ENCODE data around the gene POLA2. TPM values are rescaled to one million over a fixed set of nuclear protein-coding genes. Genes with fewer than 3 reads are reported as not detected.
"Not testable (repeated sequence)": the region's sequence is repeated elsewhere in the genome, so short reads cannot be mapped to it uniquely, and the experiment has no call there.

Gene POLA2
- total and polyA plus RNA-seq, 7 donors, result 1.7 to 5.8 (median 3.3) TPM

- peak overlapping the region; percentile 84 for H3K27ac ChIP-seq
- DNase-seq, result no peak
- no peaks in the 10 kb centered on the region for H3K9me3 ChIP-seq
- no peak for TF ChIP-seq CTCF (IDR thresholded peaks at IDR 0.05)
- intact Hi-C loops (cut with DNase I), result no loop called here
- ATAC-seq, result peak in 1 of 4 donors; percentile 1
- no peaks in the 10 kb centered on the region for H3K27me3 ChIP-seq (ENCODE audit: insufficient read depth in 3 of 3, low read length in 2 of 3)
- H3K4me1 ChIP-seq, result peaks cover 6% of the 10 kb centered on the region
- H3K4me3 ChIP-seq, result peak overlapping the region; percentile 80
- H3K36me3 ChIP-seq (ENCODE audit: insufficient read depth in 1 of 2, low read depth in 1 of 2), result peaks cover 0 to 7% of the 10 kb centered on the region in 2 donors
- 58 to 60% (median 60%) methylated on average over 26 of the region's 26 CpGs for WGBS, 3 donors
Measured at GRCh38 chr11:65260756-65261590, 789 bp upstream of the POLA2 start.

- peak overlapping the region; percentile 84 for H3K27ac ChIP-seq
- DNase-seq, result no peak
- H3K4me1 ChIP-seq, result peaks cover 6% of the 10 kb centered on the region
- H3K27me3 ChIP-seq (ENCODE audit: insufficient read depth in 3 of 3, low read length in 2 of 3), result no peaks in the 10 kb centered on the region
- ATAC-seq, result no peak
- intact Hi-C loops (cut with DNase I), result no loop called here
- 1% methylated on average over 16 of the region's 16 CpGs for WGBS, 3 donors
- no peaks in the 10 kb centered on the region for H3K9me3 ChIP-seq
- no peak for TF ChIP-seq CTCF (IDR thresholded peaks at IDR 0.05)
- peak overlapping the region; percentile 80 for H3K4me3 ChIP-seq
- H3K36me3 ChIP-seq (ENCODE audit: insufficient read depth in 1 of 2, low read depth in 1 of 2), result peaks cover 0 to 16% of the 10 kb centered on the region in 2 donors
Measured at GRCh38 chr11:65262381-65262680, 569 bp downstream of the POLA2 start.

- H3K9me3 ChIP-seq, result no peaks in the 10 kb centered on the region
- intact Hi-C loops (cut with DNase I), result no loop called here
- peak overlapping the region; percentile 80 for H3K4me3 ChIP-seq
- WGBS, 3 donors, result 31 to 41% (median 31%) methylated on average over 6 of the region's 6 CpGs
- H3K27ac ChIP-seq, result peak overlapping the region; percentile 84
- ATAC-seq, result no peak
- H3K4me1 ChIP-seq, result peaks cover 6% of the 10 kb centered on the region
- H3K27me3 ChIP-seq (ENCODE audit: insufficient read depth in 3 of 3, low read length in 2 of 3), result no peaks in the 10 kb centered on the region
- no peak for TF ChIP-seq CTCF (IDR thresholded peaks at IDR 0.05)
- no peak for DNase-seq
- peaks cover 0 to 21% of the 10 kb centered on the region in 2 donors for H3K36me3 ChIP-seq (ENCODE audit: insufficient read depth in 1 of 2, low read depth in 1 of 2)
Measured at GRCh38 chr11:65262776-65263175, 1.0 kb downstream of the POLA2 start.

GRCh38 chr11:65264747-65265146 lies 3.0 kb downstream of the POLA2 start:
- H3K4me1 ChIP-seq; DNase-seq; ATAC-seq; H3K27me3 ChIP-seq (ENCODE audit: insufficient read depth in 3 of 3, low read length in 2 of 3); H3K27ac ChIP-seq; intact Hi-C loops (cut with DNase I); H3K4me3 ChIP-seq; H3K9me3 ChIP-seq: not testable (repeated sequence)
- peaks cover 0 to 36% of the 10 kb centered on the region in 2 donors for H3K36me3 ChIP-seq (ENCODE audit: insufficient read depth in 1 of 2, low read depth in 1 of 2)
- WGBS, 3 donors, result 89 to 95% (median 90%) methylated on average over 11 of the region's 11 CpGs

- no peak for TF ChIP-seq CTCF (IDR thresholded peaks at IDR 0.05)
- no peak for ATAC-seq
- Histone ChIP-seq H3K27me3 (ENCODE audit: insufficient read depth in 3 of 3, low read length in 2 of 3) (no peaks in the 10 kb centered on the region), H3K9me3 (no peaks in the 10 kb centered on the region), H3K4me3 (no peak overlapping the region), H3K27ac (no peak overlapping the region), H3K4me1 (peaks cover 6% of the 10 kb centered on the region), H3K36me3 (ENCODE audit: insufficient read depth in 1 of 2, low read depth in 1 of 2) (peaks cover 0 to 49% of the 10 kb centered on the region in 2 donors)
- intact Hi-C loops (cut with DNase I), result no loop called here
- no peak for DNase-seq
- WGBS, 3 donors, result 93 to 94% (median 94%) methylated on average over 2 of the region's 2 CpGs
Measured at GRCh38 chr11:65266210-65266609, 4.4 kb downstream of the POLA2 start.

Data from psoas muscle (tissue), 8 donors.